Keratinocyte (primary cell): ENCODE results near the gene POU2F2. TPM values are rescaled to one million over a fixed set of nuclear protein-coding genes. Genes with fewer than 3 reads are reported as not detected.

Source experiments
- DNase-seq: peaks from one replicate; pipeline ENCODE4 v3.0.0-alpha.2; 2011; ENCODE audit warnings: low read depth, missing footprints, low spot score
- FAIRE-seq: peaks from 2 replicates; lab custom pipeline; 2011; peaks lifted over from hg19 to GRCh38; lab: Jason Lieb, UNC
- H2AFZ ChIP-seq: 2 replicates; pipeline ENCODE4 v1.6.0; 2012; ENCODE audit warnings: low read length, control low read depth, inconsistent platforms; ENCODE audit not compliant: control insufficient read depth
- H3K27ac ChIP-seq: 2 replicates; pipeline ENCODE4 v1.5.1; 2011; ENCODE audit warnings: low read length; ENCODE audit not compliant: control insufficient read depth, insufficient read depth
- H3K27me3 ChIP-seq: 3 replicates; pipeline ENCODE4 v1.6.0; 2011; ENCODE audit warnings: low read length; ENCODE audit not compliant: control insufficient read depth, insufficient read depth; ENCODE audit errors: extremely low read depth
- H3K36me3 ChIP-seq, 2 experiments: 2 replicates in 1 of 2; 3 replicates in 1 of 2; pipeline ENCODE4 v1.5.1; 2011; ENCODE audit warnings: low read length in 2 of 2, mild to moderate bottlenecking in 1 of 2; ENCODE audit not compliant: control insufficient read depth in 2 of 2, insufficient read depth in 2 of 2; ENCODE audit errors: extremely low read depth in 1 of 2
- H3K4me1 ChIP-seq: 3 replicates; pipeline ENCODE4 v1.5.1; 2011; ENCODE audit warnings: low read length; ENCODE audit not compliant: control insufficient read depth, insufficient read depth; ENCODE audit errors: extremely low read depth
- H3K4me2 ChIP-seq: 3 replicates; pipeline ENCODE4 v1.6.0; 2011; ENCODE audit warnings: low read depth, low read length; ENCODE audit not compliant: control insufficient read depth, insufficient read depth; ENCODE audit errors: extremely low read depth
- H3K4me3 ChIP-seq, 3 experiments: fragments of 200-600 bp in 1 of 3; sonication (generic) in 1 of 3; 2 replicates in 2 of 3; 3 replicates in 1 of 3; pipeline ENCODE4 v1.5.1; 2011 to 2016; ENCODE audit warnings: low read length in 3 of 3, mild to moderate bottlenecking in 3 of 3, control low read depth in 2 of 3, inconsistent platforms in 1 of 3, low read depth in 1 of 3, mixed read lengths in 1 of 3, mixed run types in 1 of 3, moderate library complexity in 1 of 3; ENCODE audit not compliant: control insufficient read depth in 2 of 3, insufficient read depth in 2 of 3; ENCODE audit errors: extremely low read depth in 1 of 3
- H3K79me2 ChIP-seq: 2 replicates; pipeline ENCODE4 v1.6.0; 2012; ENCODE audit warnings: low read length; ENCODE audit not compliant: control insufficient read depth, insufficient read depth
- H3K9ac ChIP-seq: 3 replicates; pipeline ENCODE4 v1.6.0; 2011; ENCODE audit warnings: low read length; ENCODE audit not compliant: control insufficient read depth, insufficient read depth; ENCODE audit errors: extremely low read depth
- H3K9me1 ChIP-seq: 3 replicates; pipeline ENCODE4 v1.6.0; 2011; ENCODE audit warnings: low read length; ENCODE audit not compliant: control insufficient read depth, insufficient read depth; ENCODE audit errors: extremely low read depth
- H3K9me3 ChIP-seq: 2 replicates; pipeline ENCODE4 v1.5.1; 2012; ENCODE audit warnings: low read depth, low read length; ENCODE audit not compliant: control insufficient read depth
- H4K20me1 ChIP-seq: 3 replicates; pipeline ENCODE4 v1.6.0; 2011; ENCODE audit warnings: low read length; ENCODE audit not compliant: control insufficient read depth, insufficient read depth; ENCODE audit errors: extremely low read depth
- CTCF ChIP-seq, 3 experiments: IDR thresholded peaks in 1 of 3; conservative IDR thresholded peaks in 1 of 3; optimal IDR thresholded peaks in 1 of 3; 2 replicates in 2 of 3; 3 replicates in 1 of 3; pipeline versions ENCODE3 to v1.5.1; 2011; ENCODE audit warnings: low read length in 3 of 3, mild to moderate bottlenecking in 3 of 3, moderate library complexity in 2 of 3, control low read depth in 1 of 3, inconsistent platforms in 1 of 3; ENCODE audit not compliant: insufficient read depth in 2 of 3; ENCODE audit errors: extremely low read depth in 1 of 3
- EZH2 ChIP-seq: IDR thresholded peaks from one replicate; pipeline ENCODE4 v1.6.1; 2012; ENCODE audit warnings: inconsistent platforms, mild to moderate bottlenecking, low read length, moderate library complexity
- dilution Hi-C: fragments of 300-500 bp; cut with MboI; formaldehyde crosslinking; loops from one replicate; pipeline ENCODE4 v1.7.0; 2020; ENCODE audit warnings: low sequenced_read_pairs; ENCODE audit not compliant: extremely low pct_ligation_motif_present
- polyA plus RNA-seq, 5 experiments: library from polyadenylated mRNA; depleted of rRNA in 3 of 5; stranded (reverse) in 3 of 5; stranded (forward) in 1 of 5; unstranded in 1 of 5; fragments of >200 nt; gene quantifications; 1 replicate in 1 of 5; 2 replicates in 3 of 5; 3 replicates in 1 of 5; pipeline versions ENCODE4 v1.2.1 to v1.2.3, GENCODE V29; 2011 to 2012; ENCODE audit warnings: missing spikeins in 2 of 5, low read depth in 1 of 5, low replicate concordance in 1 of 5

Gene POU2F2
- polyA plus RNA-seq, 1 donor (not counting 4 experiments of a cell fraction or from before 2014, with no cell fraction given) = 7.0 TPM

- no peaks in the 10 kb centered on the region for H3K9me1 ChIP-seq
- H3K79me2 ChIP-seq = no peaks in the 10 kb centered on the region
- no peak overlapping the region for H3K9ac ChIP-seq
- peaks cover 14% of the 10 kb centered on the region for H3K27me3 ChIP-seq
- no peak for TF ChIP-seq EZH2
- TF ChIP-seq CTCF (optimal IDR thresholded peaks at IDR 0.05 in 1 of 3, IDR thresholded peaks at IDR 0.05 in 1 of 3, conservative IDR thresholded peaks at IDR 0.05 in 1 of 3; ENCODE audit: extremely low read depth in 1 of 3, insufficient read depth in 2 of 3, low read length in 3 of 3) = no peak
- no peaks in the 10 kb centered on the region for H3K4me1 ChIP-seq
- no peak overlapping the region for H3K27ac ChIP-seq
- H3K9me3 ChIP-seq = no peaks in the 10 kb centered on the region
- no peak overlapping the region for H3K4me2 ChIP-seq
- dilution Hi-C loops = no loop called here
- H2AFZ ChIP-seq = no peak overlapping the region
- FAIRE-seq (no peak), DNase-seq (no peak)
- no peaks in the 10 kb centered on the region for H4K20me1 ChIP-seq
- H3K36me3 ChIP-seq = no peaks in the 10 kb centered on the region
- H3K4me3 ChIP-seq = no peak overlapping the region
Measured at GRCh38 chr19:42143341-42144234, 11.3 kb upstream of the POU2F2 start.

GRCh38 chr19:42140125-42140754, 8.0 kb upstream of the POU2F2 start:
- no peak for FAIRE-seq
- Histone ChIP-seq H3K9me3 (no peaks in the 10 kb centered on the region), H3K36me3 (no peaks in the 10 kb centered on the region), H2AFZ (no peak overlapping the region), H4K20me1 (no peaks in the 10 kb centered on the region), H3K79me2 (no peaks in the 10 kb centered on the region), H3K4me1 (no peaks in the 10 kb centered on the region), H3K4me3 (no peak overlapping the region), H3K9me1 (no peaks in the 10 kb centered on the region), H3K9ac (no peak overlapping the region), H3K4me2 (no peak overlapping the region), H3K27ac (no peak overlapping the region), H3K27me3 (peaks cover 4% of the 10 kb centered on the region)
- DNase-seq = no peak
- dilution Hi-C loops = no loop called here
- TF ChIP-seq CTCF (optimal IDR thresholded peaks at IDR 0.05 in 1 of 3, IDR thresholded peaks at IDR 0.05 in 1 of 3, conservative IDR thresholded peaks at IDR 0.05 in 1 of 3; ENCODE audit: extremely low read depth in 1 of 3, insufficient read depth in 2 of 3, low read length in 3 of 3) = no peak
- no peak for TF ChIP-seq EZH2
